Prostate gland (tissue), 2 donors: ENCODE measurements around the gene C1orf21. TPM values are rescaled to one million over a fixed set of nuclear protein-coding genes. Genes with fewer than 3 reads are reported as not detected.

Experiments used
- DNase-seq: peaks from one replicate; pipeline ENCODE4 v3.0.0-alpha.2; 2019; ENCODE audit warnings: low spot score
- H3K27ac ChIP-seq, 2 donors: fragments of 200-600 bp; sonication (generic); 2 replicates each; pipeline ENCODE4 v1.5.1; 2017 to 2019
- H3K27me3 ChIP-seq: fragments of 200-600 bp; sonication (generic); replicated peaks from 2 replicates; pipeline ENCODE4 v1.5.1; 2019; ENCODE audit not compliant: insufficient read depth
- H3K36me3 ChIP-seq, 2 donors: fragments of 200-600 bp; sonication (generic); 1 replicate in 1 of 2; 2 replicates in 1 of 2; pipeline versions ENCODE4 v1.5.1 to v1.8.1; 2017 to 2019
- H3K4me1 ChIP-seq: fragments of 200-600 bp; sonication (generic); replicated peaks from 2 replicates; pipeline ENCODE4 v1.5.1; 2019
- H3K4me3 ChIP-seq, 2 donors: fragments of 200-600 bp; sonication (generic); 2 replicates each; pipeline ENCODE4 v1.5.1; 2017 to 2019
- H3K9me3 ChIP-seq: fragments of 200-600 bp; sonication (generic); 2 replicates; pipeline ENCODE4 v1.5.1; 2017
- POLR2A ChIP-seq: fragments of 450-650 bp; IDR thresholded peaks from one replicate; pipeline ENCODE4 v1.6.1; 2016; ENCODE audit warnings: antibody characterized with exemption, mild to moderate bottlenecking
- POLR2AphosphoS5 ChIP-seq: sonication (generic); formaldehyde crosslinking; IDR thresholded peaks from one replicate; pipeline ENCODE4 v1.6.1; 2017; ENCODE audit warnings: antibody characterized with exemption
- WGBS: methylation state at CpG from one replicate; pipeline ENCODE4 v1.1.5; 2018; 5-methylcytosine and 5-hydroxymethylcytosine counted together
- intact Hi-C: fragments of 100-400 bp; cut with DNase I; formaldehyde crosslinking; loops from one replicate; pipeline ENCODE4 v1.14.2; 2022
- total RNA-seq, 2 donors: library from RNA; depleted of rRNA; stranded (reverse); fragments of >200 nt; gene quantifications; one replicate each; pipeline ENCODE4 v1.1.0, GENCODE V29; 2016
- TF ChIP-seq, protein P1 (sequence below), 4 experiments: fragments of 200-600 bp in 2 of 4; fragments of 450-650 bp in 2 of 4; sonication (generic) in 2 of 4; IDR thresholded peaks; 1 replicate in 3 of 4; 2 replicates in 1 of 4; pipeline ENCODE4 v1.5.1; 2016 to 2019; ENCODE audit warnings: antibody characterized with exemption in 4 of 4, mild to moderate bottlenecking in 2 of 4, moderate library complexity in 2 of 4

The C1orf21 gene
- total RNA-seq, 2 donors from 2014 or later, result 28.8 to 79.3 TPM

GRCh38 chr1:184563308-184563707, 176.5 kb downstream of the C1orf21 start:
- intact Hi-C loops, result loop anchor here (2.0 to 10.0 kb wide), 2 partner anchors 177 to 339 kb away; partner anchors contain the start of gene C1orf21
- TF ChIP-seq, protein P1, sequence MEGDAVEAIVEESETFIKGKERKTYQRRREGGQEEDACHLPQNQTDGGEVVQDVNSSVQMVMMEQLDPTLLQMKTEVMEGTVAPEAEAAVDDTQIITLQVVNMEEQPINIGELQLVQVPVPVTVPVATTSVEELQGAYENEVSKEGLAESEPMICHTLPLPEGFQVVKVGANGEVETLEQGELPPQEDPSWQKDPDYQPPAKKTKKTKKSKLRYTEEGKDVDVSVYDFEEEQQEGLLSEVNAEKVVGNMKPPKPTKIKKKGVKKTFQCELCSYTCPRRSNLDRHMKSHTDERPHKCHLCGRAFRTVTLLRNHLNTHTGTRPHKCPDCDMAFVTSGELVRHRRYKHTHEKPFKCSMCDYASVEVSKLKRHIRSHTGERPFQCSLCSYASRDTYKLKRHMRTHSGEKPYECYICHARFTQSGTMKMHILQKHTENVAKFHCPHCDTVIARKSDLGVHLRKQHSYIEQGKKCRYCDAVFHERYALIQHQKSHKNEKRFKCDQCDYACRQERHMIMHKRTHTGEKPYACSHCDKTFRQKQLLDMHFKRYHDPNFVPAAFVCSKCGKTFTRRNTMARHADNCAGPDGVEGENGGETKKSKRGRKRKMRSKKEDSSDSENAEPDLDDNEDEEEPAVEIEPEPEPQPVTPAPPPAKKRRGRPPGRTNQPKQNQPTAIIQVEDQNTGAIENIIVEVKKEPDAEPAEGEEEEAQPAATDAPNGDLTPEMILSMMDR (IDR thresholded peaks at IDR 0.05), result peak in 3 of 4 experiments; percentile 27 to 67 (median 62)
- no peak for TF ChIP-seq POLR2AphosphoS5
- H3K9me3 ChIP-seq, result no peaks in the 10 kb centered on the region
- WGBS, result 41% methylated on average over 1 of the region's 1 CpG
- no peak for DNase-seq
- H3K27me3 ChIP-seq, result no peaks in the 10 kb centered on the region
- no peak overlapping the region for H3K4me3 ChIP-seq
- H3K4me1 ChIP-seq, result peaks cover 10% of the 10 kb centered on the region
- H3K27ac ChIP-seq, result peak overlapping the region; percentile 55 to 69
- H3K36me3 ChIP-seq, result no peaks in the 10 kb centered on the region

DNA sequence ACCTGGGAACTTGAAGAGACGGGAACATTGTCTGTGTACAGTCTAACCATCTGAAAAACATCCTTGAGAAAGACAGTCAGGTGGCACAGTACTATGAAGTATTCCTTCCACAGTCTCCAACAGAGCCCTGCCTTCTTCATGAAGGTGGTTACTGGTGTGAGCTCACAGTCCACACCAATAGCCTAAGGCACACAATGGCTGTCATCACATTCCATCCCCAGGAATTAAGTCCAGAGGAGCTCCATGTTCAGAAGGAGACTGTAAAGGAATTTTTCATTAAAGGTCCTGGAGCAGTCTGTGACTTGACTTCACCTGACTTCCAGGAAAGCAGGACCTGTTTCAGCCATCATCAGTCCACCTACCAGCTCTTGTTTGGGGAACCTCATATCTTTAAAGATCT, 180.2 kb downstream of the C1orf21 start:
- no peak for DNase-seq
- intact Hi-C loops, result loop anchor here (2.0 to 10.0 kb wide), 3 partner anchors 95 to 490 kb away; no protein-coding TSS in a partner anchor
- Histone ChIP-seq H3K4me3 (no peak overlapping the region), H3K4me1 (peaks cover 8% of the 10 kb centered on the region), H3K27me3 (no peaks in the 10 kb centered on the region), H3K36me3 (no peaks in the 10 kb centered on the region), H3K27ac (no peak overlapping the region), H3K9me3 (no peaks in the 10 kb centered on the region)
- no peak for TF ChIP-seq POLR2A
- TF ChIP-seq, protein P1 (IDR thresholded peaks at IDR 0.05), result no peak
- TF ChIP-seq POLR2AphosphoS5, result no peak
- 94% methylated on average over 1 of the region's 1 CpG for whole genome bisulfite sequencing

DNA sequence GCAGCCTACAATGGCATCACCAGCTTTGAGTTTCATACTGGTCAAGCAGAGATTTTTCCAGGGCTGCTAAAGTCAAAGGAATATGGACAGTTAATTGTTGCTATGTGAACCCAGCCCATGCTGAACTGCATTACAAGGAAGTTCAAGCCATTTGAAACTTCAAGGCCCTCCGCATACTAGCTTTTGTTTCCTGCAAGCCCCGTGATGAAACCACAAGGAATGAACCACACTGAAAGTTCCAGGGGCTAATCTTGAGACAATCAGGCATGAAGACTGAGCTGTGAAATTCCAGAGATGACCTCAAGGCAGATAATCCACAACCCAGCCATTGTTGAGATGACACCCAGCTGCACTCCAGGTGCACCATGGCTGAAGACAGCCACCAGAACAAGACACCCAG, 180.8 kb downstream of the C1orf21 start:
- WGBS, result 91% methylated on average over 2 of the region's 2 CpGs
- Histone ChIP-seq H3K27me3 (no peaks in the 10 kb centered on the region), H3K4me3 (no peak overlapping the region), H3K4me1 (peaks cover 6% of the 10 kb centered on the region), H3K36me3 (no peaks in the 10 kb centered on the region), H3K27ac (no peak overlapping the region), H3K9me3 (no peaks in the 10 kb centered on the region)
- no peak for DNase-seq
- intact Hi-C loops, result loop anchor here (2.0 to 10.0 kb wide), 3 partner anchors 95 to 491 kb away; no protein-coding TSS in a partner anchor
- TF ChIP-seq POLR2AphosphoS5 (no peak), POLR2A (no peak)
- TF ChIP-seq, protein P1 (IDR thresholded peaks at IDR 0.05), result no peak

DNA sequence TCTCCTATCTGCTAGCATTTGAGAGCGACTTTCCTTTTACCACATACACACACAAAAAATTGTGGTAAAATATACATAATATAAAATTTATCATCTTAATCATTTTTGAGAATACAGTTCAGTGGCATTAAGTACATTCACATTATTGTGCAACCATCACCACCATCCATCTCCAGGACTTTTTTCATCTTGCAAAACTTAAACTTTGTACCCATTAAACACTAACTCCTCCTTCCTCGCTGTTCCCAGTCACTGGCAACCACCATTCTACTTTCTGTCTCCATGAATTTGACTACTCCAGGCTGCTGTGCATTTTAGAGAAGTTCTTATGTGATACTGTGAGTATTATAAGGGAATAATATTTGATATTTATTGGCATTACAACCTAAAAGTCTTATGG, 181.3 kb downstream of the C1orf21 start:
- no peak overlapping the region for H3K4me3 ChIP-seq
- TF ChIP-seq, protein P1 (IDR thresholded peaks at IDR 0.05), result no peak
- TF ChIP-seq POLR2A (no peak), POLR2AphosphoS5 (no peak)
- peaks cover 1% of the 10 kb centered on the region for H3K4me1 ChIP-seq
- no peaks in the 10 kb centered on the region for H3K27me3 ChIP-seq
- no peak for DNase-seq
- H3K27ac ChIP-seq, result no peak overlapping the region
- WGBS, result 100% methylated on average over 2 of the region's 2 CpGs
- H3K9me3 ChIP-seq, result no peaks in the 10 kb centered on the region
- intact Hi-C loops, result loop anchor here (5.0 to 10.0 kb wide), 2 partner anchors 94 to 343 kb away; no protein-coding TSS in a partner anchor
- H3K36me3 ChIP-seq, result no peaks in the 10 kb centered on the region

- WGBS, result 74% methylated on average over 4 of the region's 4 CpGs
- Histone ChIP-seq H3K9me3 (no peaks in the 10 kb centered on the region), H3K27me3 (no peaks in the 10 kb centered on the region), H3K4me3 (no peak overlapping the region), H3K36me3 (no peaks in the 10 kb centered on the region), H3K27ac (no peak overlapping the region), H3K4me1 (no peaks in the 10 kb centered on the region)
- intact Hi-C loops, result loop anchor here (5.0 to 10.0 kb wide), 2 partner anchors 93 to 344 kb away; no protein-coding TSS in a partner anchor
- no peak for DNase-seq
- TF ChIP-seq, protein P1 (IDR thresholded peaks at IDR 0.05), result no peak
- TF ChIP-seq POLR2AphosphoS5 (no peak), POLR2A (no peak)
Measured at GRCh38 chr1:184569106-184569505, 182.3 kb downstream of the C1orf21 start.
